Fibroblast of lung (primary cell): ENCODE measurements around the gene LBH. TPM values are rescaled to one million over a fixed set of nuclear protein-coding genes. Genes with fewer than 3 reads are reported as not detected.

ENCODE experiments used
- DNase-seq, 2 donors: peaks; one replicate each; pipeline versions ENCODE4 v3.0.0 to v3.0.0-alpha.2; 2010; ENCODE audit warnings: low read depth in 2 of 2
- H2AFZ ChIP-seq: 2 replicates; pipeline ENCODE4 v1.5.1; 2012; ENCODE audit warnings: low read length, control low read depth, inconsistent platforms
- H3K27ac ChIP-seq: 2 replicates; pipeline ENCODE4 v1.5.1; 2011; ENCODE audit warnings: low read length, control low read depth; ENCODE audit not compliant: insufficient read depth
- H3K27me3 ChIP-seq: 2 replicates; pipeline ENCODE4 v1.5.1; 2011; ENCODE audit warnings: mild to moderate bottlenecking, low read length; ENCODE audit not compliant: control insufficient read depth, insufficient read depth
- H3K36me3 ChIP-seq: 2 replicates; pipeline ENCODE4 v1.5.1; 2011; ENCODE audit warnings: low read length; ENCODE audit not compliant: control insufficient read depth, insufficient read depth
- H3K4me1 ChIP-seq: 2 replicates; pipeline ENCODE4 v1.5.1; 2011; ENCODE audit warnings: low read length; ENCODE audit not compliant: control insufficient read depth, insufficient read depth; ENCODE audit errors: extremely low read depth
- H3K4me2 ChIP-seq: 2 replicates; pipeline ENCODE4 v1.5.1; 2011; ENCODE audit warnings: low read length, control low read depth; ENCODE audit not compliant: insufficient read depth; ENCODE audit errors: extremely low read depth
- H3K4me3 ChIP-seq, 4 experiments: fragments of 200-600 bp in 1 of 4; sonication (generic) in 1 of 4; replicated peaks in 1 of 4; 2 replicates each; pipeline ENCODE4 v1.5.1; 2011 to 2016; ENCODE audit warnings: low read length in 4 of 4, low read depth in 3 of 4, mild to moderate bottlenecking in 3 of 4, control low read depth in 2 of 4, inconsistent platforms in 1 of 4, mixed read lengths in 1 of 4; ENCODE audit not compliant: insufficient read depth in 1 of 4; ENCODE audit errors: control extremely low read depth in 1 of 4
- H3K79me2 ChIP-seq: 2 replicates; pipeline ENCODE4 v1.5.1; 2012; ENCODE audit warnings: mild to moderate bottlenecking, low read length, inconsistent platforms; ENCODE audit not compliant: control insufficient read depth, insufficient read depth
- H3K9ac ChIP-seq: 2 replicates; pipeline ENCODE4 v1.5.1; 2011; ENCODE audit warnings: mild to moderate bottlenecking, low read length, control low read depth; ENCODE audit not compliant: insufficient read depth
- H3K9me3 ChIP-seq: 2 replicates; pipeline ENCODE4 v1.5.1; 2012; ENCODE audit warnings: low read depth, low read length; ENCODE audit not compliant: control insufficient read depth, insufficient read depth
- H4K20me1 ChIP-seq: 2 replicates; pipeline ENCODE4 v1.5.1; 2011; ENCODE audit warnings: low read length; ENCODE audit not compliant: control insufficient read depth, insufficient read depth; ENCODE audit errors: extremely low read depth
- CTCF ChIP-seq, 2 donors: IDR thresholded peaks in 1 of 2; conservative IDR thresholded peaks in 1 of 2; 1 replicate in 1 of 2; 2 replicates in 1 of 2; pipeline ENCODE4 v1.5.1; 2011 to 2012; ENCODE audit warnings: low read length in 2 of 2, control low read depth in 1 of 2, inconsistent platforms in 1 of 2, low read depth in 1 of 2, mild to moderate bottlenecking in 1 of 2
- EZH2 ChIP-seq: IDR thresholded peaks from 2 replicates; pipeline ENCODE4 v1.5.1; 2012; ENCODE audit warnings: low read length, control low read depth, mild to moderate bottlenecking; ENCODE audit errors: missing control alignments
- polyA plus RNA-seq, 2 donors: library from polyadenylated mRNA; depleted of rRNA in 1 of 2; stranded (reverse) in 1 of 2; unstranded in 1 of 2; fragments of >200 nt; gene quantifications; 2 replicates each; pipeline ENCODE4 v1.2.1, GENCODE V29; 2011 to 2012; ENCODE audit warnings: missing spikeins in 1 of 2
- total RNA-seq: library from RNA; depleted of rRNA; stranded (reverse); fragments of >200 nt; gene quantifications from 2 replicates; pipeline ENCODE4 v1.2.1, GENCODE V29; 2014

Gene LBH
- total and polyA plus RNA-seq, 2 donors (not counting 1 experiment from before 2014, with no cell fraction given), result 604 to 926 TPM

DNA sequence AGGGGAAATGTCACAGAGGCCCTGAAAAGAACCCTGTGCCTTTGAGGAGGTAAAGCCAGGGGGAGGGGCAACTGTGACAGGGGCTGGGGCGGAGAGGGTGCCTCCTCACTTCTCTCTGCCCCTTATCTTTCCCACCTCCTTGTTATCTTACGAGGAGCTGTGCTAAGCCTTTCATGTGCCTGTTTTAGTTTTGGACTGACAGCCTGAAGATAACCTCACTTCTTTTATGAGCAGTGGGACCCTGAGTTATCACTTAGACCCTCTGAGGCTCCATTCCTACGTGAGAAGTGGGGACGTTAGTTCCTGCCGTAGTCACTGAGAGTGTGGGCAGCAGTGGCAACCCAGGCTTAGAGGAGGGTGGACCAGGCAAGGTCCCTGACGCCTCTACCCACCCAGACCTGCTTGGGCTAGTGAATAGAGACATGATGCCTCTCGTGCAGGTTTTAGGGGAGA lies 39.5 kb upstream of the LBH start:
- Histone ChIP-seq H3K9ac (no peak overlapping the region), H3K4me2 (no peak overlapping the region), H3K27me3 (peaks cover 7% of the 10 kb centered on the region), H3K4me1 (no peaks in the 10 kb centered on the region), H3K79me2 (no peaks in the 10 kb centered on the region), H3K27ac (no peak overlapping the region), H2AFZ (no peak overlapping the region), H3K9me3 (no peaks in the 10 kb centered on the region), H3K36me3 (no peaks in the 10 kb centered on the region), H4K20me1 (no peaks in the 10 kb centered on the region), H3K4me3 (no peak overlapping the region)
- TF ChIP-seq CTCF (conservative IDR thresholded peaks at IDR 0.05 in 1 of 2, IDR thresholded peaks at IDR 0.05 in 1 of 2; ENCODE audit: low read depth in 1 of 2, low read length in 2 of 2) (no peak), EZH2 (no peak)
- DNase-seq, result no peak

DNA sequence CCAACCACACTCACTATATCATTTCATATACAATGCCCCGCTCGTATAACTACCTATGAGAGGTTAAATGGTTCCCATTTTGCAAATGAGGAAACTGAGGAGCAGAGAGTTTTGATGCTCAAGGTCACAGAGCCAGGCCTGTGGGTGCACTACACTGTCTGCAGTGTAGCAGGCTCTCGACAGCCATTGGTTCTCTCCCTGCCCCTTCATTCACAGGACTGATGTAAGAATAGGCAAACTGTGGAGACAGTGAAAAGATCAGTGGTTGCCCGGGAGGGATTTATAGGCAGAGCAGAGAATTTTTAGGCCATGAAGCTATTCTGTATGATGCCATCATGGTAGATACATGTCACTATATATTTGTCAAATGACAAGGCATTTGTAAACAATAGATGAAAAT lies 39.0 kb upstream of the LBH start:
- H4K20me1 ChIP-seq, result no peaks in the 10 kb centered on the region
- no peak for DNase-seq
- no peaks in the 10 kb centered on the region for H3K79me2 ChIP-seq
- no peak overlapping the region for H3K4me2 ChIP-seq
- no peaks in the 10 kb centered on the region for H3K36me3 ChIP-seq
- H3K4me3 ChIP-seq, result no peak overlapping the region
- H3K27me3 ChIP-seq, result peaks cover 7% of the 10 kb centered on the region
- no peaks in the 10 kb centered on the region for H3K4me1 ChIP-seq
- no peak overlapping the region for H3K27ac ChIP-seq
- H3K9me3 ChIP-seq, result no peaks in the 10 kb centered on the region
- no peak overlapping the region for H3K9ac ChIP-seq
- TF ChIP-seq CTCF (conservative IDR thresholded peaks at IDR 0.05 in 1 of 2, IDR thresholded peaks at IDR 0.05 in 1 of 2; ENCODE audit: low read depth in 1 of 2, low read length in 2 of 2), result no peak
- TF ChIP-seq EZH2, result no peak
- H2AFZ ChIP-seq, result no peak overlapping the region

- Histone ChIP-seq H3K9me3 (no peaks in the 10 kb centered on the region), H3K27ac (no peak overlapping the region), H3K4me2 (no peak overlapping the region), H3K4me1 (no peaks in the 10 kb centered on the region), H3K36me3 (no peaks in the 10 kb centered on the region), H4K20me1 (no peaks in the 10 kb centered on the region), H3K4me3 (no peak overlapping the region), H2AFZ (no peak overlapping the region), H3K79me2 (no peaks in the 10 kb centered on the region), H3K27me3 (peaks cover 4% of the 10 kb centered on the region), H3K9ac (no peak overlapping the region)
- TF ChIP-seq EZH2, result no peak
- TF ChIP-seq CTCF (conservative IDR thresholded peaks at IDR 0.05 in 1 of 2, IDR thresholded peaks at IDR 0.05 in 1 of 2; ENCODE audit: low read depth in 1 of 2, low read length in 2 of 2), result no peak
- peak in 1 of 2 donors; percentile 30 for DNase-seq
Measured at GRCh38 chr2:30193104-30193681, 38.1 kb upstream of the LBH start.
